LNCaP clone FGC (cell line): ENCODE measurements around the gene PML.

ENCODE experiments used
- DNase-seq: peaks from one replicate; pipeline ENCODE4 v3.0.0-alpha.2; 2011; ENCODE audit warnings: low read depth
- H3K4me3 ChIP-seq: 2 replicates; pipeline ENCODE4 v1.5.1; 2011; ENCODE audit warnings: mild to moderate bottlenecking, low read depth, low read length, control low read depth
- TF ChIP-seq, protein P1 (sequence below): IDR thresholded peaks from 2 replicates; pipeline ENCODE4 v1.5.1; 2012; ENCODE audit warnings: mild to moderate bottlenecking; ENCODE audit not compliant: control insufficient read depth, insufficient read depth; ENCODE audit errors: extremely low read depth

PML gene

DNA sequence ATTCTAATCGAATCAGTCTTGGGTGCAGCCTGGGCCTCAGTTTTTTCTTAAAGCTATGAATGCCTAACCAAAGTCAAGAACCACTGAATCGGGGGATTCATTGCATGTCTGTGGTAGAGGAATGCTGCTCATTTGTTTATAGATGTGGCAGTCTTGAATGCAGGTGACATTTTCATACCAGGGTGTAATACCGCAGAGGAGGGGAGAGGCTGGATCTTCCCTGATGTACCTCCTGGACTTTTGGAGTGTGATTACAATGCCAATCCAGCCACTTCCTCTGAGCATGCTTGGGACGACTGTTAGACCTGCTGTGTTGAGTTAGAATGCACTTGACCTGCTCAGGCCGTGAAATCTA is 45.1 kb downstream of the PML start:
- no peak for DNase-seq
- TF ChIP-seq, protein P1, sequence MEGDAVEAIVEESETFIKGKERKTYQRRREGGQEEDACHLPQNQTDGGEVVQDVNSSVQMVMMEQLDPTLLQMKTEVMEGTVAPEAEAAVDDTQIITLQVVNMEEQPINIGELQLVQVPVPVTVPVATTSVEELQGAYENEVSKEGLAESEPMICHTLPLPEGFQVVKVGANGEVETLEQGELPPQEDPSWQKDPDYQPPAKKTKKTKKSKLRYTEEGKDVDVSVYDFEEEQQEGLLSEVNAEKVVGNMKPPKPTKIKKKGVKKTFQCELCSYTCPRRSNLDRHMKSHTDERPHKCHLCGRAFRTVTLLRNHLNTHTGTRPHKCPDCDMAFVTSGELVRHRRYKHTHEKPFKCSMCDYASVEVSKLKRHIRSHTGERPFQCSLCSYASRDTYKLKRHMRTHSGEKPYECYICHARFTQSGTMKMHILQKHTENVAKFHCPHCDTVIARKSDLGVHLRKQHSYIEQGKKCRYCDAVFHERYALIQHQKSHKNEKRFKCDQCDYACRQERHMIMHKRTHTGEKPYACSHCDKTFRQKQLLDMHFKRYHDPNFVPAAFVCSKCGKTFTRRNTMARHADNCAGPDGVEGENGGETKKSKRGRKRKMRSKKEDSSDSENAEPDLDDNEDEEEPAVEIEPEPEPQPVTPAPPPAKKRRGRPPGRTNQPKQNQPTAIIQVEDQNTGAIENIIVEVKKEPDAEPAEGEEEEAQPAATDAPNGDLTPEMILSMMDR = no peak
- H3K4me3 ChIP-seq = no peak overlapping the region

DNA sequence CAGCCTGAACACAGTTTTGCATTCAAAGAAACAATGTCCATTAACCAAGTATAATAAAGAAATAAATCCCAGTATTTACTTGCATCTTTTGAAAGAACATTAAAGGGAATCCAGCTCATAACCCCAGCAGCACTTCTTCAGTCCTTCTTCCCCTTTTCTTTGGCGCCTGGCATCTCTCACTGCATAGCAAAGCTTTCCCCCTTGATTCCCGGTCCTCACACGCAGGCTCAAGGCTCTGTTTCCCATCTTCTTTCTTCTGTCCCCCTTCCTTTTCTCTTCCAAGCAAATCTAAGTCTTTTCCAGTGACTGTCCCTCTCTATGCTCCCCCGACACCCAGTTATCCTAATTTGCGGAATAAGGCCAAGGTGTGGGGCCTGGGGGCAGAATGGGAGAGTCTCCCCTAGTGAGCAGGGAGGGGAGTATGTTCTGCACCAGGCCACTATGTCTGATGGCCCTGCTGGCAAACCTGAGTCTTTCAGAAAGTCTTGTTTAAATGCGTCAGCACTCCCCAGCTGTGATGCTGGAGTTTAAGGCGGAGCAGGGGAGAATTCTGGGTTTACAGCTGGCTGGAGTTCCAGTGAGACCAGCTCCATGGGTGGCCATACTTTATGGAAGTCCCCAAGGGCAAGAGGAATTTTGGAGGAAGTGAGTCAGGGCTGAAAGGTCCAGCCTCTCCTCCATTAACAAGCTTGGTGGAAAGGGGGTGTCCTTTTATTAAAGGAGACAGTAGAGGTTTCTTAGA is 45.8 kb downstream of the PML start:
- no peak overlapping the region for H3K4me3 ChIP-seq
- TF ChIP-seq, protein P1 = no peak
- DNase-seq = no peak

DNA sequence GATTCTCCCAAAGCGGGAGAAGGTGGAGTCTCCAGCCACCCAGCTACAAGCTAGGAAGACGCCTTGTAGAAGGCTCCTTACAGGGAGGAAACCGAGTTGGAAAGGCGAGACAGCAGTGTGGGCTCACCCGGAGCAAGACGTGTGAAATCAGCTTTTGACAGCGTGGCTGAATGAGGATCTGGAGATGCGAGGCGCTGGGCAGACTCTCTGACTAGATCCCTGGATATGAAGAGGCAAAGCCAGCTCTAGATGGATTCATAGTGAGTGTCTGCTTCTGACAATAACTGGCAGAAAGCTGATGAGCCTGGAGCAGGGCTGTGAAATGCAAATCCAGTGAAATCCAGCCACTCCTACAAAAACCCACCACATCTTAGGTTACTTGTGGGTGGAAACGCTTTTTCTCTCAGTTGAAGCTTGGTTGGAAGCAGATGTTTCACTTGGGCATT is 46.8 kb downstream of the PML start:
- no peak for DNase-seq
- TF ChIP-seq, protein P1 = no peak
- no peak overlapping the region for H3K4me3 ChIP-seq

DNA sequence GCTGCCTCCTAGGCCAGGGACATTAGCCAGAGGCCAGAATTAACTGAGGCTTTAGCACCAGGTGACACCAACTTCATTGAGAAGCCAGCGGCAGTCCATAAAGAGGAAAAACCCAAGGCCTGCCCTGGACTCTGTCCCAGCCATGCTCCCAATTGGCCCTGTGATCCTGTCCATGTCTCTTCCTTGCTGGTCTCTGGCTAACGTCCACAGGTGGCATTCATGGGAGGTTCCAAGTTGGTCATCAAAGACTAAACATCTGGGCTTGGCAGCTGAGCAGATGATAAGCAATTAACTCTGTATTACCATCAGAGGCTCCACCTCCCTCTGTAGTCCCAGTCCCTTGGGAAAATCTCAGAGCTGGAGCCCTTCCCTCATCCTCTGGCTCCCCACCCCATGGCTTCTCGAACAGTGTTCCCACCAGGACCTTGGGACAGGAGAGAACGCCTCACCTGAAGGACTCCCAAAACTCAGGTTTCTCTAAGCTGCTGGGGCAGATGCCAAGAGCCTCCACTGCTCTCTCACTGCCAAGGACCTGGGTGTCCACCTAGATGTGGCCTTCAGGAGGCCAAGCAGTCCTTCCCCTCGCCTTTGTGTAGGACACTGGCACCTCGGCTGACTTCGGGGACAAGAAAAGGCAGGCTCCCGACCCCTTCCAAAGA is 47.4 kb downstream of the PML start:
- H3K4me3 ChIP-seq = no peak overlapping the region
- TF ChIP-seq, protein P1 = no peak
- no peak for DNase-seq

DNA sequence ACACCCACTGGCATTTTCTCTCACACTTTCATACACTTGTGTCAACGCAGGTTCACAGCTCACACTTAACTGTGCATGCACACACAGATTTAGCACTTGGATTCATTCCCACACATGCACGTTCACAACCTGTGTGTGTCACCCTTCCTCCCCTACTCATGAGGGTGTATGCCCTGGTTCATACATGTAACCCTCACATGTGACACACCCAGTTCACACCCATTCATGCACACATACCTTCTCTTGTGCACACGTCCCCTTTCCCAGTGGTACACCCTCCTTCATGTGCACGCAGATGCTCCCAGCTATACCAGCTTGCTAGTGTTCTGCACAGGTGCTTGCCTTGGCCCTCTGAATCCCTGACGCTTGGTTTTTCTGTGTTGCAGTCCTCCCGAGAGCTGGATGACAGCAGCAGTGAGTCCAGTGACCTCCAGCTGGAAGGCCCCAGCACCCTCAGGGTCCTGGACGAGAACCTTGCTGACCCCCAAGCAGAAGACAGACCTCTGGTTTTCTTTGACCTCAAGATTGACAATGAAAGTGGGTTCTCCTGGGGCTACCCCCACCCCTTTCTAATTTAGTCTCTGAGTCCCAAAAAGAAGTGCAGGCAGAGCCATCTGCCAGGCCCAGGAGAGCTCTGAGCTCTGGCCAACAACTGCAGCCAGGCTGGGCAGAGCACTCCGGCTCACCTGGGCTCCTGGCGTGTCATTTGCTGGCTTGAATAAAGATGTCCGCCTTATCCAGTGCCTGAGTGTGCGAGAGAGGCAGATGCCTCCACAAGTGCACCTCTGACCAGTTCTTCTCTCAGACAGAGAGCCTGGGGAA is 48.3 kb downstream of the PML start:
- H3K4me3 ChIP-seq = no peak overlapping the region
- TF ChIP-seq, protein P1 = no peak
- DNase-seq = no peak

DNA sequence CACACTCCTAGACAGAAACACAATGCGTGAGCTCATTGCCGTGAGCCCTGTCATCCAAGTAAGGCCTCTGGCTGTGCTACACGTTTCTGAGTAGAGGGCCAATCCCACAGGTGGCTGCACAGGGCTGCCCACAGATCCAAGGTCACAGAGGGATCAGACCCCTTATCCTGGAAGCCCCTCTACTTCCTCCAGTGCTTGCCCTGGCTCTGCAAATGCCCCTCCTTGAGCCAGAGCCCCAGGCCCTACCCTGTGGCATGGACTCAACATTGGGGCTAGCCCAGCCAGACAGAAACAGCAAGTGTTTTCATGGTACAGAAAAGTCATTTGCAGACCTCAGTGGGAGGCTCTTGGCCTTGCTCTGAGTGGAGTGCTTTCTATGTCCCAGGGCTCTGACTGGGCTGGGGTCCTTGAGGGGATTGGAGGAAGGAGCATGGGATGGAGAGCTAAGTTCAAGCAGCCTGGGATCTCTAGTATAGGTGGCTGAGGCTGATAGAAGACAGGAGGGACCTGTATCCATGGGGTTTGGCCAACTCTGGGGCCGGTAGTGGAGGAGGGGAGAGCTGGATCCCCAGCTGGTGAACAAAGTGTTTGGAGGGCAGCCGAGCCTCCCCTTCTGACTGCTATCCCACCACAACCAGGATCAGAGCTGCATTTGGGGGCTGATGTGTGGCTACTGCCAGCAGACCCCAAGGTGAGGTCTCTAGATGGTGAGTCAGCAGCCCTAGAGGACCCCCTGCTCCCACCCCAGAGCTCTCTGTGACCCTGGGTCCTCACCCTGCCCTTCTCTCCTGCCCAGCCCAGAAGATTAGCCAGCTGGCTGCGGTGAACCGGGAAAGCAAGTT is 49.1 kb downstream of the PML start:
- no peak for DNase-seq
- H3K4me3 ChIP-seq = no peak overlapping the region
- TF ChIP-seq, protein P1 = no peak
